Measurements from ENCODE around the gene MEGF8.
"Not testable (repeated sequence)": the region's sequence is repeated elsewhere in the genome, so short reads cannot be mapped to it uniquely, and the experiment has no call there.

Gene MEGF8

GRCh38 chr19:42326969-42327368 is 1.5 kb downstream of the MEGF8 start:
- Histone ChIP-seq H3K27ac (no peak overlapping the region), H3K27me3 (peaks cover 11 to 30% of the 10 kb centered on the region in 2 donors), H3K9me3 (no peaks in the 10 kb centered on the region), H3K36me3 (no peaks in the 10 kb centered on the region), H3K4me1 (peaks cover 0 to 43% (median 31%) of the 10 kb centered on the region in 4 donors), H3K4me3 (no peak overlapping the region)
- no peak for DNase-seq
- TF ChIP-seq CTCF (IDR thresholded peaks at IDR 0.05): no peak
- intact Hi-C loops (cut with DNase I; ENCODE audit: low total_unique reads): loop anchor here (10.0 kb wide), 1 partner anchor 192 kb away; the partner anchor contains the start of gene POU2F2

GRCh38 chr19:42327381-42327780 is 1.9 kb downstream of the MEGF8 start:
- Histone ChIP-seq H3K27ac (no peak overlapping the region), H3K9me3 (no peaks in the 10 kb centered on the region), H3K36me3 (no peaks in the 10 kb centered on the region), H3K4me3 (no peak overlapping the region), H3K4me1 (peaks cover 0 to 43% (median 31%) of the 10 kb centered on the region in 4 donors), H3K27me3 (peaks cover 11 to 26% of the 10 kb centered on the region in 2 donors)
- no peak for TF ChIP-seq CTCF (IDR thresholded peaks at IDR 0.05)
- no peak for DNase-seq
- intact Hi-C loops (cut with DNase I; ENCODE audit: low total_unique reads): loop anchor here (10.0 kb wide), 1 partner anchor 193 kb away; the partner anchor contains the start of gene POU2F2

GRCh38 chr19:42328106-42328505 is 2.7 kb downstream of the MEGF8 start:
- Histone ChIP-seq H3K9me3 (no peaks in the 10 kb centered on the region), H3K4me1 (peaks cover 0 to 43% (median 31%) of the 10 kb centered on the region in 4 donors), H3K27me3 (peaks cover 11 to 18% of the 10 kb centered on the region in 2 donors), H3K27ac (no peak overlapping the region), H3K4me3 (no peak overlapping the region), H3K36me3 (no peaks in the 10 kb centered on the region)
- no peak for DNase-seq
- no peak for TF ChIP-seq CTCF (IDR thresholded peaks at IDR 0.05)
- intact Hi-C loops (cut with DNase I; ENCODE audit: low total_unique reads): loop anchor here (10.0 kb wide), 1 partner anchor 193 kb away; the partner anchor contains the start of gene POU2F2

GRCh38 chr19:42328854-42329253 is 3.4 kb downstream of the MEGF8 start:
- intact Hi-C loops (cut with DNase I; ENCODE audit: low total_unique reads): loop anchor here (10.0 kb wide), 1 partner anchor 194 kb away; the partner anchor contains the start of gene POU2F2
- Histone ChIP-seq H3K4me3 (no peak overlapping the region), H3K9me3 (no peaks in the 10 kb centered on the region), H3K4me1 (peaks cover 0 to 40% (median 28%) of the 10 kb centered on the region in 4 donors), H3K36me3 (peaks cover 0 to 7% (median 5%) of the 10 kb centered on the region in 3 donors), H3K27me3 (peaks cover 8 to 11% of the 10 kb centered on the region in 2 donors), H3K27ac (no peak overlapping the region)
- no peak for TF ChIP-seq CTCF (IDR thresholded peaks at IDR 0.05)
- DNase-seq: no peak

- Histone ChIP-seq H3K36me3 (peaks cover 0 to 21% (median 10%) of the 10 kb centered on the region in 3 donors), H3K27me3 (no peaks in the 10 kb centered on the region), H3K9me3 (no peaks in the 10 kb centered on the region), H3K4me3 (no peak overlapping the region), H3K4me1 (peaks cover 0 to 28% (median 17%) of the 10 kb centered on the region in 4 donors), H3K27ac (no peak overlapping the region)
- intact Hi-C loops (cut with DNase I; ENCODE audit: low total_unique reads): no loop called here
- TF ChIP-seq CTCF (IDR thresholded peaks at IDR 0.05): no peak
- peak in 1 of 2 donors; percentile 37 for DNase-seq
Observed at GRCh38 chr19:42330241-42330711, 4.8 kb downstream of the MEGF8 start.

GRCh38 chr19:42331333-42331732 is 5.9 kb downstream of the MEGF8 start:
- DNase-seq; H3K27me3 ChIP-seq; H3K9me3 ChIP-seq; intact Hi-C loops (cut with DNase I; ENCODE audit: low total_unique reads); H3K27ac ChIP-seq; H3K4me3 ChIP-seq: not testable (repeated sequence)
- peaks cover 0 to 23% (median 12%) of the 10 kb centered on the region in 4 donors for H3K4me1 ChIP-seq
- H3K36me3 ChIP-seq: peaks cover 5 to 31% (median 16%) of the 10 kb centered on the region in 3 donors
